SHP77 treated with DMSO at 0.1 percent for 48 hours (cell line): ENCODE measurements around the gene CSTA.

Source experiments
- DNase-seq: peaks from one replicate; lab custom pipeline; 2025; lab: John Stamatoyannopoulos, UW

The CSTA gene

DNA sequence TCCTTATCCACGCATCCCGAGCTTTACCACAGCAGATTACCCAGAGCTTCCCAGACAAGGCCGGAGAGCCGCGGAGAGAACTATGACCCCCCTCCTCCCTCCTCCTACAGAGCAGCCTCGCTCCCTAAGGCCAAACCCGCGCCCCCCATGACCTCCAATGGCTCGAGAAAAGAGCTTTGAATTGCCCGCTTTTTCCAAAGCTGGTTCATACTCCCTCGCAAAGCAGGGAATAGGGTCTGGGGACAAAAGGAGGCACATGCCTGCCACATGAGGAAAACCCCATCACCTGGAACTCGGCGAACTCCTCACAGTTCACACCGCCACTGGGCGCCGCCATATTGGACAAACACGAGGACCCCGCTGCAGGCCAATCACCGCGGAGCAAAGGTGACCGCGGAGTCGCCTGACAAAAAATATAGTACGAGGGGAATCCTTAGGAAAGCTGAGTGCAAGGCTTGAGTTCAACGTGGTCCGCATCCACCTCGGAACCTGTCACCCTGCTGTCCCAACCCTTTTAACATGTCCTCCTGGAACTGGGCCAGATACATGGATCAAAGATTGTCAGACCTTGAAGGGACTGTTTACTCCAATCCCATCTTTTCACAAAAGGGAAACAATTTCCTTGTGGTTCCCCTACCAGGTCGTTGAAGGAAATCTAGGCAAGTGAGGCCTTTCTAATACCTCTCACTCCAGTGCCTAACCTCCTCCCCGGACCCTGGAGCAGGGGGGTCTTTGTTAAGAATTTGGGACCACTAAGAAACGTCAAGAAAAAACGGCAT lies 58.0 kb downstream of the CSTA start, which contains the start of gene MIX23:
Gene MIX23, minus strand, starts transcription at position 344 of the 779 bp plus-strand sequence. Its CDS starts 7 bp downstream, at position 337.
- DNase-seq: peak; percentile 88

- peak; percentile 88 for DNase-seq
Measured at GRCh38 chr3:122383771-122384697, 59.0 kb downstream of the CSTA start, which contains the start of gene FAM162A. Gene FAM162A (plus strand): TSS chr3:122384182. CDS start chr3:122384266, 84 bp downstream.

DNA sequence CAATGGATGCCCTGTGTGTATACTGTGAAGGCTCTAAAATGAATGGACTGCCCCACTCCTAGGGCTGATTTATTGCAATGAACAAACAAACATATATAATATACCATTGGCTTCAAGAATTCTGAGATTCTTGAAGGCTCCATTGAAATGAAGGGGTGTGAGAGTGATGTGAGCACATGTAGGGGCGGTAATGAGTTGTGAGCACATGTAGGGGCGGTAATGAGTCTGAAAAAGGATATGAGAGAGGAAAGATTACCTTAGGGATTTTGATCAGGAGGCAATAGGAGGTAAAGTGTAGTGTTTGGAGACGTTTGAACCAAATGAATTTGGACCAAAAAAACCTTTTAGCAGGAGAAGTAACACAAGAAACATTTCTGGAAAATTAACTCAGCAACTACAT lies 62.7 kb downstream of the CSTA start:
- no peak for DNase-seq

DNA sequence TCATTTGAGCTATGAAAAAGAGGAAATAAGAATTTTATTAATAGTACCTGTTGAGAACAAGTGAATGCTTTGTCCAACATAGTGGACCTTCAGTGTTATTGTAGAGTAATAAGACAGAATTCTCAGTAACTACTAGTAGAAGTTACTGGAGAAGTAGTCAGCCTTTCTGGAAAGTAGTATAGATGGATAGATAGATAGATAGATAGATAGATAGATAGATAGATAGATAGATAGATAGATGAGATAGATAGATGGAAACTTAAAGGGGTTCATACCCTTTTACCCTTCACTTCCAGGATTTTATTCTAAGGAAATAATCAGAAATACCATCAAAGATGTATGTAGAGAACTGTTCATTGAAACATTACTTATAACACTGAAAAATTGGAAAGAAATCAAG lies 64.1 kb downstream of the CSTA start:
- DNase-seq: no peak

DNA sequence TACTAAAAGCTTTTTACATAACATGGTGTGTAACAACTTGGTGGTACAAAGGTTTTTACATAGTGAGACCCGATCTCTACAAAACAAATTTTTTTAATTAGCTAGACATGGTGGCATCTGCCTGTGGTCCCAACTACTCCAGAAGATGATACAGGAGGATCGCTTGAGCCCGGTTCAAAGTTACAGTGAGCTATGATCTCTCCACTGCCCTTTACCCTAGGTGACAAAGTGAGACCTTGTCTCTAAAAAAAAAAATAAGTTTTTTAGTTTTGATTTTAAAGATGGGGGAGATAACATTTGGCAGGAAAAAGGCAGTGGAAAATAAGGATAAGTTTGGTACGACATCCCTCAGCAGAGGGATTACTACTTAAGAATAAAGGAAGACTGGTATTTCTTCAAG lies 64.8 kb downstream of the CSTA start:
- DNase-seq: no peak

DNA sequence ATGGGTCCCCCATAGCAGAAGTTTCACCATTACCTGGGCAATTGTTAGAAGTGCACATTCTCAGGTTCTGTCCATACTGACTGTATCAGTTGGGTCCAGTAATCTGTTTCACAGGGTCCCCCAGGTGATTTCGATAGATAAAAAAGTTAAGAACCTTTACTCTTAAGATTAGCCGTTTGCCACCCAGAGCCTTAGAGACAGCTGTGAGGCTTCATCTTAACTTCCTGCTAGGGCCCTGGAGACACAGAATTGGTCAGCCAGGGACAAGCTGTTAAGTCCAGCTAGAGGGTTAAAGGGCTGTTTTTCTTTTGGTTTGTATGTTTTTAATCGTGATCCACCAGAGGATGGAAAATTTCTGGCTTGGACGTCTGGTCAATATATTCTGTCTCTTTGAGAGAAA lies 65.6 kb downstream of the CSTA start:
- no peak for DNase-seq
